Activated B cell treated with CpG ODN at 0.5 μM for 24 hours (primary cell): ENCODE measurements around the gene PIGP. TPM values are rescaled to one million over a fixed set of nuclear protein-coding genes. Genes with fewer than 3 reads are reported as not detected.

Experiments used
- ATAC-seq: fragments of 200-7000 bp; cut with Tn5 transposase; one replicate; pipeline ENCODE4 v1.10.0; 2021; ENCODE audit warnings: low read depth, mild to moderate bottlenecking, moderate library complexity
- CTCF ChIA-PET: fragments of 350-600 bp; sonication (Branson Sonifier 250); formaldehyde crosslinking; loops from one replicate; lab custom pipeline; 2021; ENCODE audit warnings: antibody characterized with exemption; lab: Charles Lee
- POLR2A ChIA-PET: fragments of 350-600 bp; sonication (Branson Sonifier 250); formaldehyde crosslinking; loops from one replicate; lab custom pipeline; 2021; ENCODE audit warnings: antibody characterized with exemption; lab: Charles Lee
- DNase-seq: peaks from one replicate; pipeline ENCODE4 v3.0.0; 2022
- H3K27ac Mint-ChIP-seq: one replicate; pipeline ENCODE4 v1.8.0; 2020; ENCODE audit warnings: mixed read lengths
- H3K27me3 Mint-ChIP-seq: one replicate; pipeline ENCODE4 v1.8.0; 2021; ENCODE audit warnings: mixed read lengths
- H3K36me3 Mint-ChIP-seq: one replicate; pipeline ENCODE4 v1.8.0; 2021; ENCODE audit warnings: low read depth, mixed read lengths
- H3K4me1 Mint-ChIP-seq: one replicate; pipeline ENCODE4 v1.8.0; 2021; ENCODE audit warnings: mixed read lengths
- H3K4me3 Mint-ChIP-seq: one replicate; pipeline ENCODE4 v1.8.0; 2020; ENCODE audit warnings: mild to moderate bottlenecking, mixed read lengths
- H3K9me3 Mint-ChIP-seq: one replicate; pipeline ENCODE4 v1.8.0; 2020; ENCODE audit warnings: mixed read lengths
- CTCF ChIP-seq: fragments of 200-600 bp; IDR thresholded peaks from one replicate; pipeline ENCODE4 v1.8.0; 2022; ENCODE audit warnings: antibody characterized with exemption, mild to moderate bottlenecking
- intact Hi-C: fragments of 100-400 bp; cut with micrococcal nuclease; formaldehyde crosslinking; loops from one replicate; pipeline ENCODE4 v1.15.1; 2024
- total RNA-seq: library from RNA; stranded (reverse); gene quantifications from 2 replicates; pipeline ENCODE4 v1.2.3, GENCODE V29; 2022

PIGP gene
- total RNA-seq, 1 donor from 2014 or later, result 17.7 TPM

GRCh38 chr21:37082375-37082774 is 9.5 kb upstream of the PIGP start:
- no peak for TF ChIP-seq CTCF
- no peak overlapping the region for H3K4me3 Mint-ChIP-seq
- no peak for ATAC-seq
- intact Hi-C loops, result no loop called here
- POLR2A ChIA-PET, result interaction anchor here (0.6 kb wide), 2 partner anchors 112 to 185 kb away, joined by 3 to 6 read pairs; partner anchors contain the start of gene VPS26C
- no peak for DNase-seq
- CTCF ChIA-PET, result no interaction called here
- peaks cover 10% of the 10 kb centered on the region for H3K36me3 Mint-ChIP-seq
- H3K4me1 Mint-ChIP-seq, result peaks cover 35% of the 10 kb centered on the region
- H3K9me3 Mint-ChIP-seq, result peaks cover 4% of the 10 kb centered on the region
- no peak overlapping the region for H3K27ac Mint-ChIP-seq
- no peaks in the 10 kb centered on the region for H3K27me3 Mint-ChIP-seq

- ATAC-seq (no peak), DNase-seq (no peak)
- peaks cover 4% of the 10 kb centered on the region for H3K9me3 Mint-ChIP-seq
- peaks cover 8% of the 10 kb centered on the region for H3K36me3 Mint-ChIP-seq
- POLR2A ChIA-PET, result no interaction called here
- CTCF ChIA-PET, result no interaction called here
- intact Hi-C loops, result no loop called here
- H3K27ac Mint-ChIP-seq, result no peak overlapping the region
- peaks cover 51% of the 10 kb centered on the region for H3K4me1 Mint-ChIP-seq
- no peak overlapping the region for H3K4me3 Mint-ChIP-seq
- H3K27me3 Mint-ChIP-seq, result no peaks in the 10 kb centered on the region
- TF ChIP-seq CTCF, result no peak
Measured at GRCh38 chr21:37079211-37079824, 6.4 kb upstream of the PIGP start.

- POLR2A ChIA-PET, result no interaction called here
- H3K27me3 Mint-ChIP-seq, result no peaks in the 10 kb centered on the region
- intact Hi-C loops, result no loop called here
- H3K9me3 Mint-ChIP-seq, result peaks cover 4% of the 10 kb centered on the region
- H3K4me3 Mint-ChIP-seq, result no peak overlapping the region
- no peak for DNase-seq
- peaks cover 10% of the 10 kb centered on the region for H3K36me3 Mint-ChIP-seq
- no peak for TF ChIP-seq CTCF
- CTCF ChIA-PET, result no interaction called here
- H3K27ac Mint-ChIP-seq, result no peak overlapping the region
- peaks cover 42% of the 10 kb centered on the region for H3K4me1 Mint-ChIP-seq
- ATAC-seq, result no peak
Measured at GRCh38 chr21:37077403-37077802, 4.5 kb upstream of the PIGP start.

GRCh38 chr21:37076087-37076850 is 3.4 kb upstream of the PIGP start:
- no peak for DNase-seq
- Mint-ChIP-seq H3K27ac (no peak overlapping the region), H3K4me1 (peaks cover 47% of the 10 kb centered on the region), H3K4me3 (no peak overlapping the region), H3K36me3 (peaks cover 9% of the 10 kb centered on the region), H3K9me3 (peaks cover 4% of the 10 kb centered on the region), H3K27me3 (no peaks in the 10 kb centered on the region)
- intact Hi-C loops, result no loop called here
- TF ChIP-seq CTCF, result no peak
- ATAC-seq, result no peak
- ChIA-PET CTCF (interaction anchor here (1.3 kb wide), 1 partner anchor 100 kb away, joined by 3 read pairs; no protein-coding TSS in a partner anchor), POLR2A (interaction anchor here (0.6 kb wide), 1 partner anchor 106 kb away, joined by 3 read pairs; no protein-coding TSS in a partner anchor)

- ChIA-PET CTCF (interaction anchor here (1.3 kb wide), 1 partner anchor 99 kb away, joined by 3 read pairs; no protein-coding TSS in a partner anchor), POLR2A (no interaction called here)
- no peak for TF ChIP-seq CTCF
- H3K27me3 Mint-ChIP-seq, result no peaks in the 10 kb centered on the region
- peaks cover 49% of the 10 kb centered on the region for H3K4me1 Mint-ChIP-seq
- H3K36me3 Mint-ChIP-seq, result peaks cover 15% of the 10 kb centered on the region
- peaks cover 4% of the 10 kb centered on the region for H3K9me3 Mint-ChIP-seq
- no peak for ATAC-seq
- no peak overlapping the region for H3K27ac Mint-ChIP-seq
- H3K4me3 Mint-ChIP-seq, result peak overlapping the region; percentile 87
- DNase-seq, result no peak
- intact Hi-C loops, result no loop called here
Measured at GRCh38 chr21:37075214-37075770, 2.4 kb upstream of the PIGP start.
